ENCODE measurements around the gene UGP2. TPM values are rescaled to one million over a fixed set of nuclear protein-coding genes. Genes with fewer than 3 reads are reported as not detected.

The UGP2 gene
- total RNA-seq, 4 donors from 2014 or later: 163 to 247 (median 198) TPM

DNA sequence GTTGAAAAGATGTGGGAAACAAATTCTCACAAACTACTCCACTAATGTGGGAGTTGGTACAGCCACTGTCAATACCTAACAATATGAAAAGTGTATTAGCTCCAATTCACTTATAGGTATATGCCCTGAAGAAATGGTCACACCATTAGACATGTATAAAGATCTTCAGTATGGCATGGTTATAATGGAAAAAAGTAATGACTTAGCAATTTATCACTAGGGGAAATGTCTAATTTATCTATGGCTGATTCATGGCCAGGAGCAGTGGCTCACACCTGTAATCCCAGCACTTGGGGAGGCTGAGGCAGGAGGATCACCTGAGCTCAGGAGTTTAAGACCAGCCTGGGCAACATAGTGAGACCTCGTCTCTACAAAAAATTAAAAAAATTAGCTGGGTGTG lies 52.5 kb downstream of the UGP2 start:
- intact Hi-C loops (cut with DNase I): no loop called here
- Histone ChIP-seq H3K36me3 (peaks cover 3 to 81% (median 40%) of the 10 kb centered on the region in 4 donors), H3K4me1 (peaks cover 0 to 29% (median 25%) of the 10 kb centered on the region in 4 donors), H3K27ac (replicated peaks in 1 of 4) (no peak overlapping the region), H3K27me3 (no peaks in the 10 kb centered on the region), H3K4me3 (no peak overlapping the region), H3K9me3 (no peaks in the 10 kb centered on the region)
- WGBS: 100% methylated on average over 1 of the region's 1 CpG
- TF ChIP-seq POLR2AphosphoS5 (IDR thresholded peaks at IDR 0.05) (no peak), EP300 (IDR thresholded peaks at IDR 0.05) (no peak), POLR2A (IDR thresholded peaks at IDR 0.05; ENCODE audit: low read depth) (no peak), CTCF (IDR thresholded peaks at IDR 0.05) (no peak)
- DNase-seq (ENCODE audit: extremely low spot score): no peak

GRCh38 chr2:63898839-63899238 lies 57.1 kb downstream of the UGP2 start:
- peaks cover 8 to 73% (median 45%) of the 10 kb centered on the region in 4 donors for H3K36me3 ChIP-seq
- H3K4me1 ChIP-seq: no peaks in the 10 kb centered on the region
- over 99% methylated on average over 5 of the region's 5 CpGs for WGBS
- intact Hi-C loops (cut with DNase I): no loop called here
- no peak overlapping the region for H3K27ac ChIP-seq (replicated peaks in 1 of 4)
- DNase-seq (ENCODE audit: extremely low spot score): no peak
- peaks cover 0 to 12% (median 8%) of the 10 kb centered on the region in 4 donors for H3K9me3 ChIP-seq
- H3K4me3 ChIP-seq: no peak overlapping the region
- H3K27me3 ChIP-seq: no peaks in the 10 kb centered on the region
- TF ChIP-seq CTCF (IDR thresholded peaks at IDR 0.05): no peak
- no peak for TF ChIP-seq EP300 (IDR thresholded peaks at IDR 0.05)
- TF ChIP-seq POLR2AphosphoS5 (IDR thresholded peaks at IDR 0.05): no peak
- TF ChIP-seq POLR2A (IDR thresholded peaks at IDR 0.05; ENCODE audit: low read depth): no peak

- DNase-seq (ENCODE audit: extremely low spot score): no peak
Measured at GRCh38 chr2:63899639-63900038, 57.9 kb downstream of the UGP2 start.

DNA sequence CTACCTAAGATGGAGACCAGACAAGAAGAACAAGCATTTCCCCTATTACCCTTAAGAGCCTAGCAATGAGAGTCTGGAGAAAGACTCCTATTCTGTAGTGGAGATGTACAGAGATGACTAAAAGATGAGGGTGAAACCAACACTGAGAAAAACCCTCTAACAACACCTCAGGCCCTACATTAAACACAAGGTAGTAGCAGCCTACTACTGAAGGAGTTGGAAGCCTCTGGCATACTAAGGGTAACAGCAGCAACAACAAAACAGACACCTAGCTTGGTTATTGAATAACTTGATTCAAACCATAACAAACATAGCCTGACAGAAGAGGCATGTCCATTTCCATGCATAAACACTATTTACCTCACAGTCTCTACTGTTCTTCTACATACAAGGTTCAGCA lies 60.5 kb downstream of the UGP2 start:
- no peak overlapping the region for H3K4me3 ChIP-seq
- no peaks in the 10 kb centered on the region for H3K4me1 ChIP-seq
- peaks cover 4 to 57% (median 43%) of the 10 kb centered on the region in 4 donors for H3K36me3 ChIP-seq
- H3K27me3 ChIP-seq: no peaks in the 10 kb centered on the region
- intact Hi-C loops (cut with DNase I): no loop called here
- no peak for DNase-seq (ENCODE audit: extremely low spot score)
- H3K9me3 ChIP-seq: peaks cover 0 to 12% (median 8%) of the 10 kb centered on the region in 4 donors
- TF ChIP-seq CTCF (IDR thresholded peaks at IDR 0.05) (no peak), EP300 (IDR thresholded peaks at IDR 0.05) (no peak), POLR2A (IDR thresholded peaks at IDR 0.05; ENCODE audit: low read depth) (no peak), POLR2AphosphoS5 (IDR thresholded peaks at IDR 0.05) (no peak)
- no peak overlapping the region for H3K27ac ChIP-seq (replicated peaks in 1 of 4)

More at GRCh38 chr2:63899639-63900038, 57.9 kb downstream of the UGP2 start:
- Histone ChIP-seq H3K36me3 (peaks cover 8 to 65% (median 41%) of the 10 kb centered on the region in 4 donors), H3K9me3 (peaks cover 0 to 12% (median 8%) of the 10 kb centered on the region in 4 donors), H3K4me3 (no peak overlapping the region), H3K27me3 (no peaks in the 10 kb centered on the region), H3K27ac (replicated peaks in 1 of 4) (no peak overlapping the region), H3K4me1 (no peaks in the 10 kb centered on the region)
- intact Hi-C loops (cut with DNase I): no loop called here
- no peak for TF ChIP-seq POLR2AphosphoS5 (IDR thresholded peaks at IDR 0.05)
- TF ChIP-seq EP300 (IDR thresholded peaks at IDR 0.05): no peak
- TF ChIP-seq POLR2A (IDR thresholded peaks at IDR 0.05; ENCODE audit: low read depth): no peak
- no peak for TF ChIP-seq CTCF (IDR thresholded peaks at IDR 0.05)
- 88% methylated on average over 1 of the region's 1 CpG for WGBS

- intact Hi-C loops (cut with DNase I): no loop called here
- no peaks in the 10 kb centered on the region for H3K27me3 ChIP-seq
- no peak for DNase-seq (ENCODE audit: extremely low spot score)
- TF ChIP-seq CTCF (IDR thresholded peaks at IDR 0.05) (no peak), EP300 (IDR thresholded peaks at IDR 0.05) (no peak), POLR2A (IDR thresholded peaks at IDR 0.05; ENCODE audit: low read depth) (no peak), POLR2AphosphoS5 (IDR thresholded peaks at IDR 0.05) (no peak)
- no peak overlapping the region for H3K4me3 ChIP-seq
- H3K4me1 ChIP-seq: no peaks in the 10 kb centered on the region
- no peak overlapping the region for H3K27ac ChIP-seq (replicated peaks in 1 of 4)
- H3K36me3 ChIP-seq: peaks cover 4 to 54% (median 42%) of the 10 kb centered on the region in 4 donors
- 94% methylated on average over 2 of the region's 2 CpGs for WGBS
- H3K9me3 ChIP-seq: peaks cover 0 to 12% (median 8%) of the 10 kb centered on the region in 4 donors
Measured at GRCh38 chr2:63903003-63903402, 61.3 kb downstream of the UGP2 start.
